DND-41 (cell line): Measurements from ENCODE around the gene MAP2.

Experiments
- EZH2 ChIP-seq: IDR thresholded peaks from 3 replicates; pipeline ENCODE4 v1.6.1; 2012; ENCODE audit warnings: borderline replicate concordance, low read depth, mild to moderate bottlenecking, moderate library complexity, low read length, inconsistent platforms; ENCODE audit not compliant: severe bottlenecking
- TF ChIP-seq, protein P1 (sequence below): IDR thresholded peaks from 2 replicates; pipeline ENCODE4 v1.5.1; 2012; ENCODE audit warnings: borderline replicate concordance, low read length, moderate library complexity, mild to moderate bottlenecking; ENCODE audit not compliant: poor library complexity, severe bottlenecking; ENCODE audit errors: extremely low read depth

DNA sequence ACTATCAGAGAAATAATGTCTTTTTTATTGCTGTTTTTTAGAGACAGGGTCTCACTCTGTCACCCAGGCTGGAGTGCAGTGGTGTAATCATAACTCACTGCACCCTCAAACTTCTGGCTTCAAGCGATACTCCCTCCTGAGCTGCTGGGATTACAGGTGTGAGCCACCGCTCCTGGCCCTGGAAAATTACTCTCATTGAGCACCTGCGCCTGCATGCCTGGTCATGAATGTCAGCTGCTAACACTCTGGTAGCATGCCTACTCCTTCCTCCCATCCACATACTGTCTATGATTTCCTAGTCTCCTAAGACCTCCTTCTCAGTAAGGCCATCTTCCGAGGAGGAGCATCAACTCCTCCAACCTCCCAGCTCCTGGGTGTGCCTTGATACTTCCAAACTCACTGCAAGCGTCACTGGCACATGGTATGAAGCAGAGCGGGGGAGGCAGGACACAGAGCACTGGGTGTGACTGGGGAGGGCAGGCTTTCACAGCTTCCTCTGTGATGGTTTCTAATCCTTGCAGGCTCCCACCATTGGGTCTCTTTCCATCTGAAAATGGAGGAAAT, 1.6 kb upstream of the MAP2 start:
- no peak for TF ChIP-seq EZH2
- TF ChIP-seq, protein P1, sequence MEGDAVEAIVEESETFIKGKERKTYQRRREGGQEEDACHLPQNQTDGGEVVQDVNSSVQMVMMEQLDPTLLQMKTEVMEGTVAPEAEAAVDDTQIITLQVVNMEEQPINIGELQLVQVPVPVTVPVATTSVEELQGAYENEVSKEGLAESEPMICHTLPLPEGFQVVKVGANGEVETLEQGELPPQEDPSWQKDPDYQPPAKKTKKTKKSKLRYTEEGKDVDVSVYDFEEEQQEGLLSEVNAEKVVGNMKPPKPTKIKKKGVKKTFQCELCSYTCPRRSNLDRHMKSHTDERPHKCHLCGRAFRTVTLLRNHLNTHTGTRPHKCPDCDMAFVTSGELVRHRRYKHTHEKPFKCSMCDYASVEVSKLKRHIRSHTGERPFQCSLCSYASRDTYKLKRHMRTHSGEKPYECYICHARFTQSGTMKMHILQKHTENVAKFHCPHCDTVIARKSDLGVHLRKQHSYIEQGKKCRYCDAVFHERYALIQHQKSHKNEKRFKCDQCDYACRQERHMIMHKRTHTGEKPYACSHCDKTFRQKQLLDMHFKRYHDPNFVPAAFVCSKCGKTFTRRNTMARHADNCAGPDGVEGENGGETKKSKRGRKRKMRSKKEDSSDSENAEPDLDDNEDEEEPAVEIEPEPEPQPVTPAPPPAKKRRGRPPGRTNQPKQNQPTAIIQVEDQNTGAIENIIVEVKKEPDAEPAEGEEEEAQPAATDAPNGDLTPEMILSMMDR = no peak
